PFSK-1 (cell line): ENCODE results near the gene MAGEA2.

ENCODE experiments used
- FOXP2 ChIP-seq: optimal IDR thresholded peaks from 2 replicates; pipeline ENCODE3; 2011; ENCODE audit warnings: borderline replicate concordance, control low read depth, inconsistent platforms; ENCODE audit not compliant: insufficient read depth; ENCODE audit errors: extremely low read length, extremely low read depth
- POLR2AphosphoS5 ChIP-seq: IDR thresholded peaks from 2 replicates; pipeline ENCODE4 v1.6.1; 2012; ENCODE audit warnings: low read depth, mild to moderate bottlenecking, control low read depth, low read length, moderate library complexity
- SIN3A ChIP-seq: IDR thresholded peaks from 2 replicates; pipeline ENCODE4 v1.6.1; 2012; ENCODE audit warnings: mild to moderate bottlenecking, low read length, moderate library complexity, borderline replicate concordance; ENCODE audit not compliant: insufficient read depth
- TAF1 ChIP-seq: IDR thresholded peaks from 2 replicates; pipeline ENCODE4 v1.6.1; 2012; ENCODE audit warnings: low read length, control low read depth, borderline replicate concordance; ENCODE audit not compliant: insufficient read depth
- TF ChIP-seq, protein P1 (sequence below), 2 experiments: IDR thresholded peaks; 2 replicates each; pipeline versions ENCODE4 v1.6.1 to v1.8.0; 2011 to 2012; ENCODE audit warnings: low read depth in 2 of 2, low read length in 2 of 2, control low read depth in 1 of 2, inconsistent platforms in 1 of 2, mild to moderate bottlenecking in 1 of 2, moderate library complexity in 1 of 2; ENCODE audit not compliant: insufficient read depth in 1 of 2

DNA sequence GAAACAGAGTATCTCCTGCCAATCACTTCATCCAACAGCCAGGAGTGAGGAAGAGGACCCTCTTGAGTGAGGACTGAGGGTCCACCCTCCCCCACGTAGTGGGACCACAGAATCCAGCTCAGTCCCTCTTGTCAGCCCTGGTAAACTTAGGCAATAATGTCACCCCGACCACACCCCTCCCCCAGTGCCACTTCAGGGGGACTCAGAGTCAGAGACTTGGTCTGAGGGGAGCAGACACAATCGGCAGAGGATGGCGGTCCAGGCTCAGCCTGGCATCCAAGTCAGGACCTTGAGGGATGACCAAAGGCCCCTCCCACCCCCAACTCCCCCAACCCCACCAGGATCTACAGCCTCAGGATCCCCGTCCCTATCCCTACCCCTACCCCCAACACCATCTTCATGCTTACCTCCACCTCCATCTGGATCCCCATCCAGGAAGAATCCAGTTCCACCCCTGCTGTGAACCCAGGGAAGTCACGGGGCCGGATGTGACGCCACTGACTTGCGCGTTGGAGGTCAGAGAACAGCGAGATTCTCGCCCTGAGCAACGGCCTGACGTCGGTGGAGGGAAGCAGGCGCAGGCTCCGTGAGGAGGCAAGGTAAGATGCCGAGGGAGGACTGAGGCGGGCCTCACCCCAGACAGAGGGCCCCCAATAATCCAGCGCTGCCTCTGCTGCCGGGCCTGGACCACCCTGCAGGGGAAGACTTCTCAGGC is 20.2 kb downstream of the MAGEA2 start, which contains the start of the genes CSAG1 and MAGEA12:
- TF ChIP-seq, protein P1, sequence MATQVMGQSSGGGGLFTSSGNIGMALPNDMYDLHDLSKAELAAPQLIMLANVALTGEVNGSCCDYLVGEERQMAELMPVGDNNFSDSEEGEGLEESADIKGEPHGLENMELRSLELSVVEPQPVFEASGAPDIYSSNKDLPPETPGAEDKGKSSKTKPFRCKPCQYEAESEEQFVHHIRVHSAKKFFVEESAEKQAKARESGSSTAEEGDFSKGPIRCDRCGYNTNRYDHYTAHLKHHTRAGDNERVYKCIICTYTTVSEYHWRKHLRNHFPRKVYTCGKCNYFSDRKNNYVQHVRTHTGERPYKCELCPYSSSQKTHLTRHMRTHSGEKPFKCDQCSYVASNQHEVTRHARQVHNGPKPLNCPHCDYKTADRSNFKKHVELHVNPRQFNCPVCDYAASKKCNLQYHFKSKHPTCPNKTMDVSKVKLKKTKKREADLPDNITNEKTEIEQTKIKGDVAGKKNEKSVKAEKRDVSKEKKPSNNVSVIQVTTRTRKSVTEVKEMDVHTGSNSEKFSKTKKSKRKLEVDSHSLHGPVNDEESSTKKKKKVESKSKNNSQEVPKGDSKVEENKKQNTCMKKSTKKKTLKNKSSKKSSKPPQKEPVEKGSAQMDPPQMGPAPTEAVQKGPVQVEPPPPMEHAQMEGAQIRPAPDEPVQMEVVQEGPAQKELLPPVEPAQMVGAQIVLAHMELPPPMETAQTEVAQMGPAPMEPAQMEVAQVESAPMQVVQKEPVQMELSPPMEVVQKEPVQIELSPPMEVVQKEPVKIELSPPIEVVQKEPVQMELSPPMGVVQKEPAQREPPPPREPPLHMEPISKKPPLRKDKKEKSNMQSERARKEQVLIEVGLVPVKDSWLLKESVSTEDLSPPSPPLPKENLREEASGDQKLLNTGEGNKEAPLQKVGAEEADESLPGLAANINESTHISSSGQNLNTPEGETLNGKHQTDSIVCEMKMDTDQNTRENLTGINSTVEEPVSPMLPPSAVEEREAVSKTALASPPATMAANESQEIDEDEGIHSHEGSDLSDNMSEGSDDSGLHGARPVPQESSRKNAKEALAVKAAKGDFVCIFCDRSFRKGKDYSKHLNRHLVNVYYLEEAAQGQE (IDR thresholded peaks at IDR 0.05; ENCODE audit: insufficient read depth in 1 of 2, low read depth in 2 of 2, low read length in 2 of 2) = no peak
- no peak for TF ChIP-seq POLR2AphosphoS5
- TF ChIP-seq TAF1 = no peak
- TF ChIP-seq SIN3A = no peak
- TF ChIP-seq FOXP2 = no peak
